ENCODE measurements around the gene ARL15.

ARL15 gene

GRCh38 chr5:54013556-54014194, 296.7 kb downstream of the ARL15 start:
- Histone ChIP-seq H3K36me3 (ENCODE audit: insufficient read depth, low read length) (no peaks in the 10 kb centered on the region), H2AFZ (ENCODE audit: low read depth, low read length) (no peak overlapping the region), H3K4me3 (ENCODE audit: low read length) (no peak overlapping the region), H3K4me1 (ENCODE audit: insufficient read depth, low read length) (peaks cover 20% of the 10 kb centered on the region), H3K27me3 (ENCODE audit: insufficient read depth, low read length) (no peaks in the 10 kb centered on the region), H3K9me3 (ENCODE audit: low read length) (peaks cover 3% of the 10 kb centered on the region)

GRCh38 chr5:54009828-54010227, 300.5 kb downstream of the ARL15 start:
- no peak overlapping the region for H2AFZ ChIP-seq (ENCODE audit: low read depth, low read length)
- no peak overlapping the region for H3K4me3 ChIP-seq (ENCODE audit: low read length)
- H3K27me3 ChIP-seq (ENCODE audit: insufficient read depth, low read length): no peaks in the 10 kb centered on the region
- H3K9me3 ChIP-seq (ENCODE audit: low read length): peaks cover 3% of the 10 kb centered on the region
- H3K4me1 ChIP-seq (ENCODE audit: insufficient read depth, low read length): peaks cover 24% of the 10 kb centered on the region
- no peaks in the 10 kb centered on the region for H3K36me3 ChIP-seq (ENCODE audit: insufficient read depth, low read length)

GRCh38 chr5:54009357-54009756, 301.0 kb downstream of the ARL15 start:
- Histone ChIP-seq H3K9me3 (ENCODE audit: low read length) (peaks cover 3% of the 10 kb centered on the region), H3K4me3 (ENCODE audit: low read length) (no peak overlapping the region), H3K36me3 (ENCODE audit: insufficient read depth, low read length) (no peaks in the 10 kb centered on the region), H3K4me1 (ENCODE audit: insufficient read depth, low read length) (peaks cover 24% of the 10 kb centered on the region), H3K27me3 (ENCODE audit: insufficient read depth, low read length) (no peaks in the 10 kb centered on the region), H2AFZ (ENCODE audit: low read depth, low read length) (no peak overlapping the region)

GRCh38 chr5:54007827-54008777, 302.3 kb downstream of the ARL15 start:
- Histone ChIP-seq H2AFZ (ENCODE audit: low read depth, low read length) (peak overlapping the region; percentile 32), H3K36me3 (ENCODE audit: insufficient read depth, low read length) (no peaks in the 10 kb centered on the region), H3K27me3 (ENCODE audit: insufficient read depth, low read length) (no peaks in the 10 kb centered on the region), H3K9me3 (ENCODE audit: low read length) (no peaks in the 10 kb centered on the region), H3K4me3 (ENCODE audit: low read length) (no peak overlapping the region), H3K4me1 (ENCODE audit: insufficient read depth, low read length) (peaks cover 24% of the 10 kb centered on the region)

GRCh38 chr5:54004697-54005096, 305.7 kb downstream of the ARL15 start:
- H3K4me3 ChIP-seq (ENCODE audit: low read length): no peak overlapping the region
- peaks cover 21% of the 10 kb centered on the region for H3K4me1 ChIP-seq (ENCODE audit: insufficient read depth, low read length)
- H3K27me3 ChIP-seq (ENCODE audit: insufficient read depth, low read length): no peaks in the 10 kb centered on the region
- H2AFZ ChIP-seq (ENCODE audit: low read depth, low read length): no peak overlapping the region
- H3K36me3 ChIP-seq (ENCODE audit: insufficient read depth, low read length): no peaks in the 10 kb centered on the region
- no peaks in the 10 kb centered on the region for H3K9me3 ChIP-seq (ENCODE audit: low read length)

- Histone ChIP-seq H3K9me3 (ENCODE audit: low read length) (no peaks in the 10 kb centered on the region), H3K36me3 (ENCODE audit: insufficient read depth, low read length) (no peaks in the 10 kb centered on the region), H3K4me1 (ENCODE audit: insufficient read depth, low read length) (peaks cover 3% of the 10 kb centered on the region), H3K27me3 (ENCODE audit: insufficient read depth, low read length) (no peaks in the 10 kb centered on the region), H2AFZ (ENCODE audit: low read depth, low read length) (no peak overlapping the region), H3K4me3 (ENCODE audit: low read length) (no peak overlapping the region)
Observed at GRCh38 chr5:54002779-54003178, 307.6 kb downstream of the ARL15 start.

- Histone ChIP-seq H3K27me3 (ENCODE audit: insufficient read depth, low read length) (no peaks in the 10 kb centered on the region), H3K4me1 (ENCODE audit: insufficient read depth, low read length) (no peaks in the 10 kb centered on the region), H3K9me3 (ENCODE audit: low read length) (no peaks in the 10 kb centered on the region), H2AFZ (ENCODE audit: low read depth, low read length) (no peak overlapping the region), H3K4me3 (ENCODE audit: low read length) (no peak overlapping the region), H3K36me3 (ENCODE audit: insufficient read depth, low read length) (no peaks in the 10 kb centered on the region)
Observed at GRCh38 chr5:54001976-54002775, 308.2 kb downstream of the ARL15 start.

GRCh38 chr5:54000011-54000410, 310.4 kb downstream of the ARL15 start:
- H3K27me3 ChIP-seq (ENCODE audit: insufficient read depth, low read length): no peaks in the 10 kb centered on the region
- no peaks in the 10 kb centered on the region for H3K36me3 ChIP-seq (ENCODE audit: insufficient read depth, low read length)
- no peak overlapping the region for H2AFZ ChIP-seq (ENCODE audit: low read depth, low read length)
- no peaks in the 10 kb centered on the region for H3K9me3 ChIP-seq (ENCODE audit: low read length)
- H3K4me3 ChIP-seq (ENCODE audit: low read length): no peak overlapping the region
- no peaks in the 10 kb centered on the region for H3K4me1 ChIP-seq (ENCODE audit: insufficient read depth, low read length)

GRCh38 chr5:53997736-53998627, 312.4 kb downstream of the ARL15 start:
- H2AFZ ChIP-seq (ENCODE audit: low read depth, low read length): no peak overlapping the region
- no peaks in the 10 kb centered on the region for H3K4me1 ChIP-seq (ENCODE audit: insufficient read depth, low read length)
- no peaks in the 10 kb centered on the region for H3K27me3 ChIP-seq (ENCODE audit: insufficient read depth, low read length)
- no peaks in the 10 kb centered on the region for H3K36me3 ChIP-seq (ENCODE audit: insufficient read depth, low read length)
- no peaks in the 10 kb centered on the region for H3K9me3 ChIP-seq (ENCODE audit: low read length)
- H3K4me3 ChIP-seq (ENCODE audit: low read length): no peak overlapping the region

GRCh38 chr5:53996008-53996407, 314.4 kb downstream of the ARL15 start:
- H3K4me1 ChIP-seq (ENCODE audit: insufficient read depth, low read length): no peaks in the 10 kb centered on the region
- no peak overlapping the region for H2AFZ ChIP-seq (ENCODE audit: low read depth, low read length)
- H3K4me3 ChIP-seq (ENCODE audit: low read length): no peak overlapping the region
- H3K27me3 ChIP-seq (ENCODE audit: insufficient read depth, low read length): no peaks in the 10 kb centered on the region
- no peaks in the 10 kb centered on the region for H3K9me3 ChIP-seq (ENCODE audit: low read length)
- H3K36me3 ChIP-seq (ENCODE audit: insufficient read depth, low read length): no peaks in the 10 kb centered on the region

GRCh38 chr5:53994148-53994547, 316.2 kb downstream of the ARL15 start:
- Histone ChIP-seq H3K9me3 (ENCODE audit: low read length) (no peaks in the 10 kb centered on the region), H3K4me1 (ENCODE audit: insufficient read depth, low read length) (no peaks in the 10 kb centered on the region)

GRCh38 chr5:53991942-53992341, 318.4 kb downstream of the ARL15 start:
- no peak overlapping the region for H2AFZ ChIP-seq (ENCODE audit: low read depth, low read length)
- H3K9me3 ChIP-seq (ENCODE audit: low read length): no peaks in the 10 kb centered on the region
- no peaks in the 10 kb centered on the region for H3K4me1 ChIP-seq (ENCODE audit: insufficient read depth, low read length)
- no peaks in the 10 kb centered on the region for H3K27me3 ChIP-seq (ENCODE audit: insufficient read depth, low read length)
- H3K4me3 ChIP-seq (ENCODE audit: low read length): no peak overlapping the region
- H3K36me3 ChIP-seq (ENCODE audit: insufficient read depth, low read length): no peaks in the 10 kb centered on the region

More at GRCh38 chr5:53994148-53994547, 316.2 kb downstream of the ARL15 start:
- H3K36me3 ChIP-seq (ENCODE audit: insufficient read depth, low read length): no peaks in the 10 kb centered on the region
- H3K4me3 ChIP-seq (ENCODE audit: low read length): no peak overlapping the region
- H2AFZ ChIP-seq (ENCODE audit: low read depth, low read length): no peak overlapping the region
- H3K27me3 ChIP-seq (ENCODE audit: insufficient read depth, low read length): no peaks in the 10 kb centered on the region

All from neuron (in vitro differentiated cells).